Measurements from ENCODE around the gene DOCK3. TPM values are rescaled to one million over a fixed set of nuclear protein-coding genes. Genes with fewer than 3 reads are reported as not detected.

Gene DOCK3
- polyA plus RNA-seq, 1 donor: 0.81 TPM

DNA sequence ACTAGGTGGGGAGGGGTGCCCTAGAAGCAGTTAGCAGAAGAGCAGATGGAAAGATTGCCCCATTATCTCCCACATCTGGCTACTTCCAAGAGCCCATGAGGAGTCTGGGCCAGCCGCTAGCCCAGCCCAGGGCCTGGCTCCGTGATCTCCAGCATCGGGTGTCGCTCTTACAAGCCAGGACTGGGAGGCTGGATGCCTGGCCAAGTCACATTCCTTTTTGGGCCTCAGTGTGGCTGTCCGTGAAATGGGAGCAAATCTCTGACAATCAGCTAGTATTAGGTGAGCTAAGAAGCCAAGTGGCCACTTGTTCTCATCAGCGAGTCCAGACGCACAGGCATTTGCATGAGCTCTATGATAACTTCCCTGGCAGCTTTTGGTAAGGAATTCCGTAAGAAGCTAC lies 23.3 kb upstream of the DOCK3 start:
- Histone ChIP-seq H3K27me3 (ENCODE audit: control insufficient read depth, insufficient read depth, low read length) (no peaks in the 10 kb centered on the region), H3K4me3 (ENCODE audit: low read length) (no peak overlapping the region)
- no CpG with 5 or more reads among the region's 8 CpGs for WGBS (ENCODE audit: insufficient coverage, low lambda C conversion rate)

DNA sequence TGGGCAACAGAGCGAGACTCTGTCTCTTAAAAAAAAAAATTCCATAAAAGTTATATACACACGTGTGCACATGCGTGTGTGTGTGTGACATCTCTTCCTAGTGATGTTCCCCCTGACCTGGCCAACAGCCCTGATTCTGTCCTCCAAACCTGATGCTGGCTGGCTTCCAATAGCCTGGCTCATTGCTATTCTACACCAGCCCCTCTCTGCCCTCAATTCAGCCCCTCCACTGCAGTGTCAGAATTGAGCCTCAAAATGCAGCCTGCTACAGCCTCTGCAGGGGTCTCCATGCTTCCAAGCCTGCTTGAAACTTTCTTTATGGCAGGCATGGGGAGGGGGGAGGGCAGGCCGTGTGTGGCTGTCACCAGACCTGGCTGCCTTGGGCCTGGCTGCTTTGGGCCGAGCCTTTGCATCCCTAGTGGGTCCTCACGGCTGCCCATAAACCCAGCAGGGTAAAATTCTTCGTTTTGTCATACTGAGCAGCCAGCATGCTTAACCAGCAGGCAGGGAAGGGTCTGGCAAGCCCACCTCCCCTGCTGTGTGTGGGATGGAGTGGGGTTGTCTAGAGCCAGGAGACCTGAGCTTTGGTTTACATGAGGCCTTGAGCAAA lies 22.7 kb upstream of the DOCK3 start:
- H3K4me3 ChIP-seq (ENCODE audit: low read length): no peak overlapping the region
- H3K36me3 ChIP-seq (ENCODE audit: control insufficient read depth, insufficient read depth, low read length): peaks cover 27% of the 10 kb centered on the region
- no peaks in the 10 kb centered on the region for H3K27me3 ChIP-seq (ENCODE audit: control insufficient read depth, insufficient read depth, low read length)
- WGBS (ENCODE audit: insufficient coverage, low lambda C conversion rate): no CpG with 5 or more reads among the region's 7 CpGs
- no peaks in the 10 kb centered on the region for H3K9me3 ChIP-seq (ENCODE audit: control insufficient read depth, low read depth, low read length)
- H3K4me1 ChIP-seq (ENCODE audit: control insufficient read depth, insufficient read depth, low read length): no peaks in the 10 kb centered on the region
- no peak overlapping the region for H3K27ac ChIP-seq (ENCODE audit: low read length)
- DNase-seq: no peak

More for the DNA sequence above, 23.3 kb upstream of the DOCK3 start:
- H3K4me1 ChIP-seq (ENCODE audit: control insufficient read depth, insufficient read depth, low read length): no peaks in the 10 kb centered on the region
- no peaks in the 10 kb centered on the region for H3K9me3 ChIP-seq (ENCODE audit: control insufficient read depth, low read depth, low read length)
- no peak overlapping the region for H3K27ac ChIP-seq (ENCODE audit: low read length)
- peaks cover 32% of the 10 kb centered on the region for H3K36me3 ChIP-seq (ENCODE audit: control insufficient read depth, insufficient read depth, low read length)
- DNase-seq: no peak

DNA sequence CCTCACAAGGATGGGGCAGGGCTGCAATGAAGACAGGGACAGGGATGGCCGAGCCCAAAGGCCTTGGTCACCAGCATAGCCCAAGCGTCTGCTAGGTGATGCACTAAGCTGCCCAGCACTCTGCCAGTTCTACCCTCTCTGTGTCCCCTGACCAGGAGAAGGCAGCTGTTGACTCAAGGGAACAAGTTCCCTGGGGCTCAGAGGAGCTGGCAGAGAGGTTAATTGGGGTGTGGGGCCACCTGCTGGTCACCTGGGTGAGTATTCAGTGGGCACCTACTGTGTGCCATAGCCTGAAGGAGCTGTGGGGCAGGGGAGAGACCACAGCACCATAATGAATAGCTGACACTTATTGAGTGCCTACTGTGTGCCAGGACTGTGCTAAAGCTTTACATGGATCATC lies 22.0 kb upstream of the DOCK3 start:
- peak; percentile 18 to 35 for DNase-seq
- WGBS (ENCODE audit: insufficient coverage, low lambda C conversion rate): no CpG with 5 or more reads among the region's 2 CpGs
- no peaks in the 10 kb centered on the region for H3K27me3 ChIP-seq (ENCODE audit: control insufficient read depth, insufficient read depth, low read length)

DNA sequence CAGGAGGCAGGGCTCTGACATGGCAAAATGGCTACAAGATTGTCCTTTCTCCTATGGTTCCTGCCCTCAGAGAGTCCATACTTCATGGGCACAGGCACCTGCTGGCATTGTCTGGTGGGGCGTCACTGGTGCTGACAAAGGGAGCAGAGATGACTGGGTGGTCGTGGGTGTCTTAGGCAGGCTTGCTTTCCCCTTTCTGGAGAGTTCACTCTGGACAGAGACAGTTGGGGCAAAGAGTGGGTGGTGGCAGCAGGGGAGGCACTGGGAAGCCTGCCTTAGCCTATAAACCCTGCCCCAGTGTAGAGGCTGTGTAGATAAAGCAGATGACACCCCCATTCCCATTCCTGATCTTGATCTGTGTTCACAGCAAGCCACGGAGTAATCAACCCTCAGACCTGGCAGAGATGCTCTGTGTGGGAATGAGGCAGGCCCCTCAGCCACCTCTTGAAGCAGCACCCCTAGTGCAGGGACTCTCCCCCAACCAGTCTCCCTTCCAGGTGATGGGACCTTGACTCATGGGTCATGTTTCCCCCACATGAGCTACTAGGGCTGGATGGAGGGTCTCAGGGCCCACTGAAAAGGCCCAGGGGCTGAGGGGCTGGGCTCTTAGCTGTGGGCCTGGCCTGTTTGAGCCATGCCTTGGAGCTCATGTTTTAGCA lies 20.7 kb upstream of the DOCK3 start:
- Histone ChIP-seq H3K27ac (ENCODE audit: low read length) (no peak overlapping the region), H3K4me1 (ENCODE audit: control insufficient read depth, insufficient read depth, low read length) (no peaks in the 10 kb centered on the region), H3K9me3 (ENCODE audit: control insufficient read depth, low read depth, low read length) (no peaks in the 10 kb centered on the region), H3K4me3 (ENCODE audit: low read length) (no peak overlapping the region), H3K36me3 (ENCODE audit: control insufficient read depth, insufficient read depth, low read length) (peaks cover 7% of the 10 kb centered on the region), H3K27me3 (ENCODE audit: control insufficient read depth, insufficient read depth, low read length) (no peaks in the 10 kb centered on the region)
- no peak for DNase-seq
- WGBS (ENCODE audit: insufficient coverage, low lambda C conversion rate): no CpG with 5 or more reads among the region's 3 CpGs

More for the DNA sequence above, 22.0 kb upstream of the DOCK3 start:
- H3K9me3 ChIP-seq (ENCODE audit: control insufficient read depth, low read depth, low read length): no peaks in the 10 kb centered on the region
- no peaks in the 10 kb centered on the region for H3K4me1 ChIP-seq (ENCODE audit: control insufficient read depth, insufficient read depth, low read length)
- no peak overlapping the region for H3K4me3 ChIP-seq (ENCODE audit: low read length)
- peaks cover 20% of the 10 kb centered on the region for H3K36me3 ChIP-seq (ENCODE audit: control insufficient read depth, insufficient read depth, low read length)
- H3K27ac ChIP-seq (ENCODE audit: low read length): no peak overlapping the region

DNA sequence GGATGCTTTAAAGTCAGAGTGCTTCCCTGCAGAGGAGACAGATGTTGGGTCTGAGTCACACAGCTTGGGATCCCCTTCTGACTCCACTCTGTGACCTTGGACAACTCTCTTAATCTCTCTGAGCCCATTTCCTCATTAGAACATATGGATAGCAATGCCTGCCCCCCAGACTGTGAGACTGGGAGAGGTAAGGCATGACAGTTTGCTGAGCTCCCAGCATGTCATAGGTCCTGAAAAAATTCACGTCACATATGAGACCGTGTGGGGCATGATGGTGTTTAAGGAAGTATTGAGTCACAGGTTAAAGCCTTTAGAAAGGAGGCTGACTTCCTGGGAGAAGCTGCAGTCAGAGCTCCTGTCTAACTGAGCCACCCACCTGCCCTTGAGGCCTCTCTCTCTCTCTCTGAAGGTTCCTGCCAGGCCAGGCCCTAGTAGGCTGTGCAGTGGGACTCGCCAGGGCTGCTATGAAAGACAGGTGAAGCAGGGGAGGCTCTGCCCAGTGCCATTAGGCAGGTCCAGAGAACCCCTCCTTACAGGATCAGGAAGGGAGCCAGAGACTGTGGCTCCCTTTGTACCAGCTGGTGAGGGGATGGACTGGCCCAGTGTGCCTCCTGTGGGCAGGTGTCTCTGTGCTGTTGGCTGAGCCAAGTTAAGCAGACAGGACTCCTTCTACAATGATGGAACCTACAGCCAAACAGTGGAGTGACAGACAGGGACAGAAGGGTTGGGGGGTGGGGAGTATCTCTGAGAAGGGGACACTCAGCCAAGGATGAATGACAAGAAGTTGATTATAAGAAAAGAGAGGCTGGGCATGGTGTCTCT lies 19.5 kb upstream of the DOCK3 start:
- Histone ChIP-seq H3K4me3 (ENCODE audit: low read length) (no peak overlapping the region), H3K36me3 (ENCODE audit: control insufficient read depth, insufficient read depth, low read length) (no peaks in the 10 kb centered on the region), H3K9me3 (ENCODE audit: control insufficient read depth, low read depth, low read length) (no peaks in the 10 kb centered on the region), H3K4me1 (ENCODE audit: control insufficient read depth, insufficient read depth, low read length) (no peaks in the 10 kb centered on the region), H3K27ac (ENCODE audit: low read length) (no peak overlapping the region), H3K27me3 (ENCODE audit: control insufficient read depth, insufficient read depth, low read length) (no peaks in the 10 kb centered on the region)
- no CpG with 5 or more reads among the region's 3 CpGs for WGBS (ENCODE audit: insufficient coverage, low lambda C conversion rate)
- DNase-seq: no peak

DNA sequence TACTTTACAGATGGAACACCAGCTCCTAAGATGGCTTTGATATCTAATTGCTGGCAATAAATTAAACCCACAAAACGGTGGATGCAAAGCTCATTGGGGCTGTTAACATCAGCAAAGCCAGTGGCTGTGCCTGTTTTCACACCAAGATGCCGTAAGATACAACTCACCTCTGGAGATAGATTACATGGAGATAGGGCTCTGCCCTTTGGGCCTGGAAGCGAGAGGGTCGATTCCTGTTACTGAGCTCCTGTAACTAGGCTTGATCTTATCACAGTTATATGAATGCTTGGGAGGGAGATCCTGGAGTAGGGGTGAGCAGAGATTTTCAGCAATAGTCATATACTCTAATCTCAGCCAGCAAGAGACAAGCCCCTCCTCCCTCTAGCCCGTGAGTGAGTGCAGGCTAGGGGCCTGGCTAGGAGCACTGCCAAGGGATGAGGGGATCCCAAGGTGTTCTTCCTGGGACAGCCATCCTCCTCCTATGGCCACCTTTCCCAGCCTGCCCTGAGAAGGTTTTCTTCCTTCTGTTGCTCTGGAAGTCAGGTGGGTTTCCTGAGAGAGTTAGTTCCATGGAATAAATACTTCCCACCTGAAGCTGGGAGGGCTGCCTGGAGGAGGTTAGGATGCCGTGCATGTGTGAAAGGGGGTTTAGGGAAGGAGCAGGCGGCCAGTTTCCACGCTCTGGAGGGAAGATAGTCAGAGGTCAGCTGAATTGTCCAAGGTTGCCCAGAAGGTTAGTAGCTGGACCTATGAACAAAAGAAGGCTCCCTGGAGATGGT lies 18.1 kb upstream of the DOCK3 start:
- no peak overlapping the region for H3K4me3 ChIP-seq (ENCODE audit: low read length)
- no peaks in the 10 kb centered on the region for H3K27me3 ChIP-seq (ENCODE audit: control insufficient read depth, insufficient read depth, low read length)
- no CpG with 5 or more reads among the region's 8 CpGs for WGBS (ENCODE audit: insufficient coverage, low lambda C conversion rate)
- no peaks in the 10 kb centered on the region for H3K9me3 ChIP-seq (ENCODE audit: control insufficient read depth, low read depth, low read length)
- no peak for DNase-seq
- no peaks in the 10 kb centered on the region for H3K36me3 ChIP-seq (ENCODE audit: control insufficient read depth, insufficient read depth, low read length)
- no peak overlapping the region for H3K27ac ChIP-seq (ENCODE audit: low read length)
- H3K4me1 ChIP-seq (ENCODE audit: control insufficient read depth, insufficient read depth, low read length): no peaks in the 10 kb centered on the region

DNA sequence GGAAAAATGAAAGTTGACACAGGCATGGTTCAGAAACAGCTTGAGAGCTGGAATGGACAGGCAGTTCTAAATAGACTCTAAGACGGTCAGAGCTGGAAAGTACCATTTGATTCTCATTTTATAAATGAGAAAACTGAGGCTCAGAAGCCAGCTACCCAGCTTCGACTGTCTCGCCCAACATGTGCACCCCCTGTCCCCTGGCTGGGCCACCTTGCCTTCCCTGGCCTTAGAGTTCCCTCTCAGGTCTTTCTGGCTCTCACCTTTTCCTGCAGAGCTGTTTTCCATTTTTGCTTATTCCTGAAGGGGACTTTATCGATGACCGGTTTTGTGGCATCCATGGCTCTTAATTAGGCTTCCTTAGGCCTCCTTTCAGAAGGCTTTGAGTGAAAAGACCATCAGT lies 17.3 kb upstream of the DOCK3 start:
- Histone ChIP-seq H3K4me3 (ENCODE audit: low read length) (no peak overlapping the region), H3K36me3 (ENCODE audit: control insufficient read depth, insufficient read depth, low read length) (no peaks in the 10 kb centered on the region), H3K4me1 (ENCODE audit: control insufficient read depth, insufficient read depth, low read length) (no peaks in the 10 kb centered on the region), H3K9me3 (ENCODE audit: control insufficient read depth, low read depth, low read length) (no peaks in the 10 kb centered on the region), H3K27ac (ENCODE audit: low read length) (no peak overlapping the region), H3K27me3 (ENCODE audit: control insufficient read depth, insufficient read depth, low read length) (no peaks in the 10 kb centered on the region)
- WGBS (ENCODE audit: insufficient coverage, low lambda C conversion rate): 100% methylated on average over 2 of the region's 5 CpGs
- no peak for DNase-seq

DNA sequence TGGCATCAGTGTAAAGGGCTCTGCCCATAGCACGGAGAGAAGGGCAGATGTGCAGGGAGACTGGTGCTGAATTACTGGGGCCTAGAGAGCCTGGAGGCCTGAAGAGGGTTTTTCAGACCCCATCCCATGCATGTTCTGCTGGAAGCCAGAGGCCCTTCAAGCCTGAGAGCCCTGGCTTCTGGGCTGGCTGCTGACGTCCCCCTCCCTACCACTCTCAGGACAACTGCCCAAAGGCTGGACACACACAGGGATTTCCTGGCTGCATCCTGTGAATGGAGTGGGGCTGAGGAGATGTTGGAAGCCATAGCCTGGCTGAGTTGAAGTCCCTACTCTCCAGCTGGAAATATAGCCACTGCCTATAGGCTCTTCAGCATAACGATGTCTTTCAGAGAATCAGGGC lies 16.9 kb upstream of the DOCK3 start:
- DNase-seq: no peak
- no peaks in the 10 kb centered on the region for H3K9me3 ChIP-seq (ENCODE audit: control insufficient read depth, low read depth, low read length)
- WGBS (ENCODE audit: insufficient coverage, low lambda C conversion rate): no CpG with 5 or more reads among the region's 3 CpGs

DNA sequence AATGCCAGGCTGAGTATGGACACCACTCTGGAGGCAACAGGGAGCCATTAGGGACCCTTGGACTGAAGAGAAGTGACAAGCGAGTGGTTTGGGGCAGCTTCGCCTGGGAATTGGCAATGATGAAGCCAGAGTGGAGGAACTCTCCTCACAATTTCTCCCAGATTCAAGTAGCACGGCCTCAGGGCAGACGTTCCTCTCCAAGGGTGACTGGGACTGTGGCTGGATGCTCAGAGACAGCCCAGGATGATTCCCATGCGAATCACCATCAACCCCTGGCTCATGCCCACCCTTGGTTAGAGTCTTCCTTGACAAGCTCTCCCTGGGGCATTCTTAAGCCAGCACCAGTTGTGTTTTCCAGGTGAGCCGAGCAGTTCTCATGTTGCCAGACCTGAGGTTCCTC lies 16.3 kb upstream of the DOCK3 start:
- Histone ChIP-seq H3K4me1 (ENCODE audit: control insufficient read depth, insufficient read depth, low read length) (no peaks in the 10 kb centered on the region), H3K36me3 (ENCODE audit: control insufficient read depth, insufficient read depth, low read length) (no peaks in the 10 kb centered on the region), H3K27me3 (ENCODE audit: control insufficient read depth, insufficient read depth, low read length) (no peaks in the 10 kb centered on the region), H3K27ac (ENCODE audit: low read length) (no peak overlapping the region), H3K9me3 (ENCODE audit: control insufficient read depth, low read depth, low read length) (no peaks in the 10 kb centered on the region), H3K4me3 (ENCODE audit: low read length) (no peak overlapping the region)
- DNase-seq: no peak
- no CpG with 5 or more reads among the region's 6 CpGs for WGBS (ENCODE audit: insufficient coverage, low lambda C conversion rate)

More for the DNA sequence above, 16.9 kb upstream of the DOCK3 start:
- no peaks in the 10 kb centered on the region for H3K36me3 ChIP-seq (ENCODE audit: control insufficient read depth, insufficient read depth, low read length)
- H3K27ac ChIP-seq (ENCODE audit: low read length): no peak overlapping the region
- no peaks in the 10 kb centered on the region for H3K4me1 ChIP-seq (ENCODE audit: control insufficient read depth, insufficient read depth, low read length)
- H3K4me3 ChIP-seq (ENCODE audit: low read length): no peak overlapping the region
- no peaks in the 10 kb centered on the region for H3K27me3 ChIP-seq (ENCODE audit: control insufficient read depth, insufficient read depth, low read length)

DNA sequence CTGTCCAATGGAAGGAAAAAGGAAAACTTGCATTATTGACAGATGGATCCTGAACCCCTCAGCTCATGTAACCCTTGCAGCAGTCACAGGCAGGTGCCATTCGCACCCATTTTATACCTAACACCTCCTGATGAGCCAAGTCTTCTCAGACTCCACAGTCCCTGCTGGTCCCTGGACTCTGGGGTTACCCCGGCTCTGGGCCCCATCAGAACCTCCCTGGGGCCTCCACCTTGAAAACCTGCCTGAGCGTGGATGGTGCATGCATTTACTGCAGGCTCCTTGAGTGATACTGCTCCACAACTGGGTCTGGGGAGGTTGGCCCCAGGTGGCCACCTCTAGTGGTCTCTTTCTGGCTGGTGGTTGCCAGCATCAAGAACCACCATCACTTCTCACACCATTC lies 15.9 kb upstream of the DOCK3 start:
- WGBS (ENCODE audit: insufficient coverage, low lambda C conversion rate): no CpG with 5 or more reads among the region's 3 CpGs
- Histone ChIP-seq H3K4me3 (ENCODE audit: low read length) (no peak overlapping the region), H3K9me3 (ENCODE audit: control insufficient read depth, low read depth, low read length) (no peaks in the 10 kb centered on the region), H3K27ac (ENCODE audit: low read length) (no peak overlapping the region), H3K27me3 (ENCODE audit: control insufficient read depth, insufficient read depth, low read length) (no peaks in the 10 kb centered on the region), H3K36me3 (ENCODE audit: control insufficient read depth, insufficient read depth, low read length) (no peaks in the 10 kb centered on the region), H3K4me1 (ENCODE audit: control insufficient read depth, insufficient read depth, low read length) (no peaks in the 10 kb centered on the region)
- no peak for DNase-seq

All from large intestine (tissue), 3 donors.